ENCODE results near the gene EYA2. TPM values are rescaled to one million over a fixed set of nuclear protein-coding genes. Genes with fewer than 3 reads are reported as not detected.

Gene EYA2
- not detected for total RNA-seq

- ChIA-PET POLR2A (no interaction called here), CTCF (no interaction called here)
- H3K27ac Mint-ChIP-seq = no peak within 1 kb of the TSS
- peaks cover 5% of the 10 kb centered on the region for H3K9me3 Mint-ChIP-seq
- no peak for DNase-seq
- no peak within 1 kb of the TSS for H3K4me3 Mint-ChIP-seq
- peaks cover 45% of the 10 kb centered on the region for H3K27me3 Mint-ChIP-seq
- H3K36me3 Mint-ChIP-seq = no peaks in the 10 kb centered on the region
- H3K4me1 Mint-ChIP-seq (ENCODE audit: low read depth) = no peaks in the 10 kb centered on the region
- intact Hi-C loops (cut with micrococcal nuclease) = no loop called here
These were observed at the start of gene EYA2 for GRCh38 chr20:46894579-46894958. Gene EYA2, plus strand, starts transcription at chr20:46894843. Its CDS starts 95,168 bp downstream, at chr20:46990011.

DNA sequence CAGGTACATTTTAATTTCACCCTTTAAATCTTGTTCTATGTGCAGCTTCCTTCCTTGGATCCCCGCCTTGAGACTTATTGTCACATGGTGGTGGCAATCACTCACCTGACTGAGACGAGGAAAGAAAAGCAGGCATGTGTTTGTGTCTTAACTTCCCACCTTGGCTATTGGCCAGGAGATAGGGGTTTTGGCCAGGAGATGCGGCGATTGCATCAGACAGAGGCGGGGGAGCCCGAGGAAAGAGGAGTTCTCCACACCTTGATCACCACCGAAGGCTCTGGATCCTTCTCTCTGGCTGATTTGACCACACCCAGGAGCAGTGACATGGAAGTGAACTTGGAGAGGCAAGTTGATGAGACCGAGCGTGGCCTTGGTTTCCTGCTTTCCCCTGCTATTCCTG, 49.7 kb upstream of the EYA2 start:
- peaks cover 4% of the 10 kb centered on the region for H3K9me3 Mint-ChIP-seq
- H3K36me3 Mint-ChIP-seq = no peaks in the 10 kb centered on the region
- H3K27ac Mint-ChIP-seq = no peak overlapping the region
- intact Hi-C loops (cut with micrococcal nuclease) = no loop called here
- H3K27me3 Mint-ChIP-seq = peaks cover 9% of the 10 kb centered on the region
- H3K4me1 Mint-ChIP-seq (ENCODE audit: low read depth) = no peaks in the 10 kb centered on the region
- CTCF ChIA-PET = no interaction called here
- H3K4me3 Mint-ChIP-seq = no peak overlapping the region
- no peak for DNase-seq
- POLR2A ChIA-PET = no interaction called here

DNA sequence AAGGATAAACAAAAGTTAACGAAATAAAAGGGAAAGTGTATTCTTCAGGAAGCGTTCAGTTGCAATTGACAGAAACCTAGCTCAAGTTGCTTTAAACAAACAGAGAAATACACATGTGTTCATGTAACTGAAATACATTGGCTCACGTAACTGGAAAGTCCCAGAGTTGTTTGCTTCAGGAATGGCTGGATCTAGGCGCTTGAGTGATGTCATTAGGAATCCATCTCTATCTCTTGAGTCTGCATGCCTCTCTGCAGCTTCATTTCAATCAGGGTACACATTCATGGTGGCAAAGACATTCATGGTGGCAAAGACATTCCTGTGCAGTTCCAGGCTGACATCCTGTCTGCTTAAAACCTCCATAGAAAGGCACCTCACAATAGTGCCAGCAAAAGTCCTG, 45.4 kb upstream of the EYA2 start:
- no peak for DNase-seq
- peaks cover 11% of the 10 kb centered on the region for H3K27me3 Mint-ChIP-seq
- intact Hi-C loops (cut with micrococcal nuclease) = no loop called here
- POLR2A ChIA-PET = no interaction called here
- H3K4me1 Mint-ChIP-seq (ENCODE audit: low read depth) = no peaks in the 10 kb centered on the region
- CTCF ChIA-PET = no interaction called here
- no peaks in the 10 kb centered on the region for H3K36me3 Mint-ChIP-seq
- H3K4me3 Mint-ChIP-seq = no peak overlapping the region
- no peak overlapping the region for H3K27ac Mint-ChIP-seq
- peaks cover 4% of the 10 kb centered on the region for H3K9me3 Mint-ChIP-seq

DNA sequence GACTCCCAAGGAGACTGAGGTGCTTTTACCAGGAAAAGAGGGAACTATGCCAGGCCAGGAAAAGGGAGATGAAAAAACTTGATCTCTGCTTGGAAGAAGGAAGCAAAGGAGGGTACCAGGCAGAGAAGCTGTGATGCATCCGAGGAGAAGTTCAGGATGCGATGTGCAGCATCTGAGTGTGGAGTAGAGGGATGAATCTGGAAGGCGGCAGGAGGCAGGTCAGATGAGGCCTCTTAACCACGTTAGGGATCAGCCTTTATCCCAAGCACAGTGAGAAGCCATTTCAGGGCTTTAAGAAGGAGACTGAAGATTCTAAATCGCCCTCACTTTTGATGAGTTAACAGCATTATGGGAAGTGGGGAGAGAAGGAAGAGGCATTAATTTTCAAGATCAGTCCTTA, 44.9 kb upstream of the EYA2 start:
- ChIA-PET CTCF (no interaction called here), POLR2A (no interaction called here)
- intact Hi-C loops (cut with micrococcal nuclease) = no loop called here

GRCh38 chr20:46850416-46850815, 44.2 kb upstream of the EYA2 start:
- intact Hi-C loops (cut with micrococcal nuclease) = no loop called here
- no peak overlapping the region for H3K27ac Mint-ChIP-seq
- CTCF ChIA-PET = no interaction called here
- H3K9me3 Mint-ChIP-seq = peaks cover 4% of the 10 kb centered on the region
- no peak for DNase-seq
- POLR2A ChIA-PET = no interaction called here
- H3K4me1 Mint-ChIP-seq (ENCODE audit: low read depth) = no peaks in the 10 kb centered on the region
- H3K4me3 Mint-ChIP-seq = no peak overlapping the region
- no peaks in the 10 kb centered on the region for H3K36me3 Mint-ChIP-seq
- peaks cover 11% of the 10 kb centered on the region for H3K27me3 Mint-ChIP-seq

More for the DNA sequence above, 44.9 kb upstream of the EYA2 start:
- Mint-ChIP-seq H3K4me1 (ENCODE audit: low read depth) (no peaks in the 10 kb centered on the region), H3K27ac (no peak overlapping the region), H3K9me3 (peaks cover 4% of the 10 kb centered on the region), H3K4me3 (no peak overlapping the region), H3K27me3 (peaks cover 11% of the 10 kb centered on the region), H3K36me3 (no peaks in the 10 kb centered on the region)
- DNase-seq = no peak

- ChIA-PET POLR2A (no interaction called here), CTCF (no interaction called here)
- Mint-ChIP-seq H3K36me3 (no peaks in the 10 kb centered on the region), H3K4me3 (no peak overlapping the region), H3K9me3 (peaks cover 4% of the 10 kb centered on the region), H3K27ac (no peak overlapping the region), H3K27me3 (peaks cover 11% of the 10 kb centered on the region), H3K4me1 (ENCODE audit: low read depth) (no peaks in the 10 kb centered on the region)
- no peak for DNase-seq
- intact Hi-C loops (cut with micrococcal nuclease) = no loop called here
These were observed 43.7 kb upstream of the EYA2 start for GRCh38 chr20:46850896-46851295.

DNA sequence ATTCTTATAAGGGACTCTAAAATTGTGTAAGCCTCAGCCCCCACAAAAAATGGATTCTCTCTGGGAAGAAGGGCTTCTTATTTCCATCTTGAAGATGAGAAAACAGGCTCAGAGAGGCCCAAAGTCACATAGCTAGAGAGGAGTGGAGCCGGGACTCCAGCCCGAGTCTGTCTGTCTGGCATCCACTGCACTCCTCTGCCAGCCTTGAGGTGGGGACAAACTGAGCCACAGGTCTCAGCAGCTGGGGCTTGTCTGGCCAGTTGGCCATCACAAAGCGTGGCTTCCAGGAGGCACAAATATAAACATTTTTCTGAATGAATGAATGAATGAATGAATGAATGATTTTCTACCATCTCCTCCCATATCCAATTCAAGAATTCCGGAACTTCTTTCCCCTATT, 42.9 kb upstream of the EYA2 start:
- Mint-ChIP-seq H3K4me1 (ENCODE audit: low read depth) (no peaks in the 10 kb centered on the region), H3K36me3 (no peaks in the 10 kb centered on the region), H3K9me3 (peaks cover 4% of the 10 kb centered on the region), H3K27me3 (peaks cover 11% of the 10 kb centered on the region), H3K4me3 (no peak overlapping the region), H3K27ac (no peak overlapping the region)
- POLR2A ChIA-PET = interaction anchor here (1.3 kb wide), 1 partner anchor 12 kb away, joined by 3 read pairs; no protein-coding TSS in a partner anchor
- CTCF ChIA-PET = no interaction called here
- intact Hi-C loops (cut with micrococcal nuclease) = no loop called here
- DNase-seq = no peak

DNA sequence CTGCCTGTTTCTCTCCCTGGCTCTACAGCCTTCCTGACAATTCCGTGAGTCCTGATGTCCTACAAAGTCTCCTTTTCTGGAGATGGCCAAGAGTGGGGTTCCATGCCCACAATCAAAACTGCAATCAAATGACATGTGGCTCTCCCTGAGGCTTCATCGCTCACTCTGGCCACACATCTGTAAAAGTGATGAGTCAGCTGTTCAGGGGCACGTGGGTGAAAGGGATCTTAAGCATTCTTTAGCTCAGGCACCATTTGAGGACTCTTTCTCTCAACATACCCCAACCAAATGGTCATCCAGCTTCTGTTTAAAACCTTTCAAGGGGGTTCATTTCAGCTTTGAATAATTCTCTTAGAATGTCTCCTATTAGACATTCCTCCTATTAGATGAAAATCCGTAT, 42.3 kb upstream of the EYA2 start:
- peaks cover 4% of the 10 kb centered on the region for H3K9me3 Mint-ChIP-seq
- ChIA-PET CTCF (no interaction called here), POLR2A (interaction anchor here (1.3 kb wide), 1 partner anchor 11 kb away, joined by 3 read pairs; no protein-coding TSS in a partner anchor)
- intact Hi-C loops (cut with micrococcal nuclease) = no loop called here
- no peak overlapping the region for H3K4me3 Mint-ChIP-seq
- peaks cover 11% of the 10 kb centered on the region for H3K27me3 Mint-ChIP-seq
- no peak for DNase-seq
- H3K27ac Mint-ChIP-seq = no peak overlapping the region
- no peaks in the 10 kb centered on the region for H3K4me1 Mint-ChIP-seq (ENCODE audit: low read depth)
- H3K36me3 Mint-ChIP-seq = no peaks in the 10 kb centered on the region

DNA sequence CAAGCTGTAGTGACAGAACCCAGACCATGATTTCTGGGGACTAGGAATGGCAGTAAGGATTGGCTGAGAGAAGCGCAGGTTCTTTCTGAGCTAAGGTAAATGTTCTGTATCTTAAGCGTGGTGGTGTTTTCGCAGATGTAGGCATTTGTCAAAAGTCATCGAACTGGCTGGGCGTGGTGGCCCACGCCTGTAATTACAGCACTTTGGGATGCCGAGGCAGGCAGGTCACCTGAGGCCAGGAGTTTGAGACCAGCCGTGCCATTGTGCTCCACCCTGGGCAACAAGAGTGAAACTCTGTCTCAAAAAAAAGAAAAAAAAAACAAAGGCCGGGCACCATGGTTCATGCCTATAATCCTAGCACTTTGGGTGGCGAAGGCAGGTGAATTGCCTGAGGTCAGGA, 40.7 kb upstream of the EYA2 start:
- Mint-ChIP-seq H3K27ac (no peak overlapping the region), H3K27me3 (peaks cover 11% of the 10 kb centered on the region), H3K4me3 (no peak overlapping the region), H3K9me3 (no peaks in the 10 kb centered on the region), H3K4me1 (ENCODE audit: low read depth) (no peaks in the 10 kb centered on the region), H3K36me3 (no peaks in the 10 kb centered on the region)
- intact Hi-C loops (cut with micrococcal nuclease) = no loop called here
- no peak for DNase-seq
- POLR2A ChIA-PET = no interaction called here
- CTCF ChIA-PET = no interaction called here

DNA sequence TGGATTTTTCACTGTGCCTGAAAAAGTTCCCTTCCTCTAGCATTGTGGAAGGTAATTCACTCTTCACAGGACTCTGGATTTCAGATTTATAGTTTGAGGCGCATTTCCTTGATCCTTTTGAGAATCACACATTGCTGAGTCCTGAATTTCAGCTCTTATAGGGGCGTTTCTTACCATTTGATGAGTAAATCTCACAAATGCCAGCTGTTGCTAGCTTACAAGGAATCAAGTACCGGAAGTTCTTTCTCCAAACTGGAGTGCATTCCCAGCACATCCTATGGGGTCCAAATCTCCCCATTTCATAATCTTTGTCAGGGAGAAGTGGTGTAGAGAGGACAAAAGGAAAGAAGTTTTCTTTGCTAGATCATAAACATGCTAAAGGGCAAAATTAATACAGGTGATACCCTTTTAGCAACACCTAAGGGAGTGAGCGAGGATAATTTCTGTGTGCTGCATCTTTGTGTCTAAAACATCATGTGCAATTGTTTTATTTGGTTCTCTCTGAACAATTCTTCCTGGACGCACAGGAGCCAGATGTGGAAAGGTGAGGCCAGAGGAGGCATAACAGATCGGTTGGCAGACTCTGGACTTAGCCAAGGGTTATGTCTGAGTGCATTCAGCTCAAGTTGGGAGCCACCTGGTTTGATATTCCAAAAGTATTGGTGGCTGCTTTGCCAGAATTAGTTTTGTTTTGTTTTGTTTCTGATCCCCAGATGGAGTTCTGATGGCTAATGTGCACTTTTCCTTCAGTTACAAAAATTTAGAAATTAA, 37.4 kb upstream of the EYA2 start:
- DNase-seq = no peak
- intact Hi-C loops (cut with micrococcal nuclease) = no loop called here
- CTCF ChIA-PET = no interaction called here
- Mint-ChIP-seq H3K27me3 (peaks cover 8% of the 10 kb centered on the region), H3K27ac (no peak overlapping the region), H3K36me3 (no peaks in the 10 kb centered on the region), H3K9me3 (no peaks in the 10 kb centered on the region), H3K4me1 (ENCODE audit: low read depth) (no peaks in the 10 kb centered on the region), H3K4me3 (no peak overlapping the region)
- POLR2A ChIA-PET = no interaction called here

DNA sequence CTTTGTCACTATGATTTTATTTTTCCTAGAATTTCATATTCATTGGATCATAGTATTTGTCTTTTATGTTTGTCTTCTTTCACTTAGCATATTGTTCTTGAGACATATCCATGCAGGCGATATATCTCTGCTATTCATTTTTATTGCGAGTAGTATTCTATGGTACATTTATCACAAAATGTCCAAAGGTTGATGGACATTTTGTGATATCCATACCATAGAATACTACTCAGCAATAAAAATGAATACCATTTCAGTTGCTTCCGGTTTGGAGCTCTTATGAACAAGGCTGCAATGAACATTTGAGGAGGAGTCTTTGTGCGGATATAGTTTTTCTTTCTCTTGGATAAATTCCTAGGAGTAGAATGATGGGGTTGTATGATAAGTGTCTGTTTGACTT, 28.8 kb upstream of the EYA2 start:
- intact Hi-C loops (cut with micrococcal nuclease) = no loop called here

GRCh38 chr20:46870041-46870440, 24.6 kb upstream of the EYA2 start:
- no peak for DNase-seq
- intact Hi-C loops (cut with micrococcal nuclease) = no loop called here
- CTCF ChIA-PET = interaction anchor here (0.9 kb wide), 1 partner anchor 8 kb away, joined by 3 read pairs; no protein-coding TSS in a partner anchor

More for the DNA sequence above, 28.8 kb upstream of the EYA2 start:
- Mint-ChIP-seq H3K4me1 (ENCODE audit: low read depth) (no peaks in the 10 kb centered on the region), H3K4me3 (no peak overlapping the region), H3K9me3 (peaks cover 5% of the 10 kb centered on the region), H3K36me3 (no peaks in the 10 kb centered on the region), H3K27me3 (peaks cover 23% of the 10 kb centered on the region), H3K27ac (no peak overlapping the region)
- ChIA-PET POLR2A (interaction anchor here (0.6 kb wide), 1 partner anchor 352 kb away, joined by 4 read pairs; no protein-coding TSS in a partner anchor), CTCF (no interaction called here)
- no peak for DNase-seq

More at GRCh38 chr20:46870041-46870440, 24.6 kb upstream of the EYA2 start:
- H3K27ac Mint-ChIP-seq = no peak overlapping the region
- H3K36me3 Mint-ChIP-seq = no peaks in the 10 kb centered on the region
- no peak overlapping the region for H3K4me3 Mint-ChIP-seq
- peaks cover 31% of the 10 kb centered on the region for H3K27me3 Mint-ChIP-seq
- POLR2A ChIA-PET = no interaction called here
- H3K9me3 Mint-ChIP-seq = peaks cover 5% of the 10 kb centered on the region
- H3K4me1 Mint-ChIP-seq (ENCODE audit: low read depth) = no peaks in the 10 kb centered on the region
